ENCODE data around the gene IER5.

Gene IER5

DNA sequence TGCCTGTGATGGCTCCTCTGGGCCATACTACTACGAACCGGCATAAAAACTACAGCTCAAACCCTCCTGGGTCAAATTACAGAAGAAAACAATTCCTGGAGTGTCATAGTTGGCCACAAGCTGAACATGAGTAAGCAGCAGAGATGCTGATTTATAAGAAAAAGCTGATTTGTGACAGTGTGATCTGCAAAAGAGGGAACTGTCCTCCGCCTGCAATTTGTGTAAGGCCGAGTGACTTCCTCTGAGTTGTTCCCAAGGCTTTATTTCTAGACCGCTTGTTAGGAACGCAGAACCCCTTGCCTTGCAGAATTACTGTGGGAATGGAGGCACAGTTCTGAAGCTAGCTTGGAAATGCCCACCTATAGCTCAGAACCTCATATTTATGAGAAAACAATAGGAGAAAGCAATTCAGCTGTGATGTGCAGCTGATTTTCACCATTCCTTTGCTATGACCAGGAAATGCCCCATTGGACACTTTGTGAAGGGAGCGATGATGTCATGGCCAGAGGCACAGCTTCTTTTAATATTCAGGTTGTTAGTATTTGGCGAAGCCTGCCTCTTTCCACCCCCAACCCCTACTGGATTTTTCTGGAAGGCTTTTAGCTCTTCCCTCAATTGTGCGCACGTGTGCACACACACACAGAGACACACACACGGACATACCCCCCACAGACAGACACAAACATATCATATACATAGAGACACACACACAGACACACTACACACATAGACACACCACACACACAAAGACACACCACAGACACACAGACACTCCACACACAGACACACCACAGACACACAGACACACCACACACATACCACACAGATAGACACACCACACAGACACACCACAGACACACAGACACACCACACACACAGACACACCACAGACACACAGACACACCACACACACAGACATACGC lies 47.6 kb downstream of the IER5 start:
- no peak for DNase-seq

GRCh38 chr1:181136738-181137122 lies 48.2 kb downstream of the IER5 start:
- DNase-seq, result no peak

DNA sequence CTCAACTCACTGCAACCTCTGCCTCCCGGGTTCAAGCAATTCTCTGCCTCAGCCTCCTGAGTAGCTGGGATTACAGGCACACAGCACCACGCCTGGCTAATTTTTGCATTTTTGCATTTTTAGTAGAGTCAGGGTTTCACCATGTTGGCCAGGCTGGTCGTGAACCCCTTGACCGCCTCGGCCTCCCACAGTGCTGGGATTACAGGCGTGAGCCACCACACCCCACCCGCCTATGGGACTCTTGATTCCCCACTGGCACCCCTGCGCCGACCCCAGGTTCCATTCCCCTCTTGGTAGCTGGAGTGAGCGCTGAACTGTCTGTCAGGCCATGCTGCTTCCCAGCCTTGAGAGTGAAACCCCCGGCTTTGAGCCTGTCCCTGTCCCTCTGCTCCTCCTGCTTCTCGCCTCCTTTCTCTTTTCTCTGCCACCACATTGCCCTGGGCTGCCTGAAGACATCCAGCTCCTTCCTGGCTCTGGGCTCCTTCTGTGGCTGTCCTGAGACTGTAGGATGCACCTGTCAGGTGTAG lies 48.8 kb downstream of the IER5 start:
- no peak for DNase-seq

DNA sequence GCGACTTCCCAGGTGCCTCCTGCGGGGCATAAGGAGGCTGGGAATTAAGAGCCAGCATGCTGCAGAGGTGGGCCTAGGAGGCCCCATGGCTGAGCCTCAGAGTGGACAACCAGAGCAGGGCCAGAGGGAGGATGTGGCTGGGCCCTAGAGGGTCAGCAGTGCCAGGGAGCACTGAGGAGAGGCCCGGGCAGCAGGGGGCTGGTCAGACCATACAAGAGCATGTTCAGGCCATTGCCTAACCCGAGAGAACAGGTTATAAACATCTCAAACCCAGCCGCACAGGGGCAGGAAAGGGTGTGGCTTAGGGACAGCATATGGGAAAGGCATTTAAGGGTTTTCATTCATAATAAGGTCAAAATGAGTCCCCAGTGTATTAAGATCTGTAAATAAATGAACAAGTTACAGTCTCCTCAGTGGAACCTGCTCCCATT lies 51.1 kb downstream of the IER5 start:
- no peak for DNase-seq

DNA sequence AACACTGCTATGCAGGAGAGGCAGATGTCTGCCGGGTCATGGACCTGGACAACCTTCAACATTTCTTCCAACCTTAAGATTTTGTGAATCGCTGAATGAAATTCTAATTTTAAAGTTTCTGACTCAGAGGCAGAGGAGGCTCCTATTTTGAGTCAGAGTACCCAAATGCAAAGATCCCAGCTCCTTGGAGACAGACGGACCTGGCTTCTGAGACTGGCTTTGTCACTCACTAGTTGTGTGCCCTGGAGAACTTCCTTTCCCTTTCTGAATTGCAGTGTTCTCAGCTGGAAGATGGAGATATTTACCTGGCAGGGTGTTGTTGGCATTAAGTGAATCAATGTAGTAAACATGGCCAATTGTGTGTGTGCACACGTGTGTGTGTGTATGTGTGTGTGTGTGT lies 51.9 kb downstream of the IER5 start:
- no peak for DNase-seq

DNA sequence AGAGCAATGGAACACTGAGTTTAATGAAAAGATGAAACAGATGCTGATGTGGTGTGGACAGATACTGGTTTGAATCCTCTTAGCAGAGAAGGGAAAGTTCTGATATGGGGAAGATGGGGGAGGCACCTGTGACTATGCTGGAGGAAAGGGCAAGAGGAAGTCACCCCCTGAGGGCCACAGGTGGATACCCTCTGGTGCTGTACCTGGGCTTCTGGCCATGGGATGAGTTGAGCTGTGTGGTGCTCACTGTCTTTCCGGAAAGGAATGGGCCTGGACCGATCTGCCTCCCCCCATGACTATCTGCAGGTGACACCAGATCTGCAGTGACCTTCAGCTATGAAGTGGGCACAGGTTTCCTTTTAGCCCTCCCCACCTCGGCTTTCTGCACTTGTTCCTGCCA lies 52.4 kb downstream of the IER5 start:
- DNase-seq, result no peak

GRCh38 chr1:181141431-181141910 lies 53.0 kb downstream of the IER5 start:
- DNase-seq, result peak; percentile 51

All from CD4-positive, alpha-beta T cell treated with Interleukin-10 for 1 hour (primary cell).